ENCODE results near the gene KANK4.

GRCh38 chr1:62237361-62237760, 81.9 kb downstream of the KANK4 start:
- TF ChIP-seq L3MBTL2 (conservative IDR thresholded peaks at IDR 0.05) = no peak
- TF ChIP-seq ARNT (IDR thresholded peaks at IDR 0.05) = no peak
- TF ChIP-seq FOXA1 (IDR thresholded peaks at IDR 0.05) = no peak
- TF ChIP-seq ELF4 (IDR thresholded peaks at IDR 0.05) = no peak
- no peak for TF ChIP-seq SP1 (IDR thresholded peaks at IDR 0.05)
- no peak for TF ChIP-seq FOXK2 (IDR thresholded peaks at IDR 0.05)

Measured in HEK293T (cell line).